ENCODE data around the gene TMEM131L.

DNA sequence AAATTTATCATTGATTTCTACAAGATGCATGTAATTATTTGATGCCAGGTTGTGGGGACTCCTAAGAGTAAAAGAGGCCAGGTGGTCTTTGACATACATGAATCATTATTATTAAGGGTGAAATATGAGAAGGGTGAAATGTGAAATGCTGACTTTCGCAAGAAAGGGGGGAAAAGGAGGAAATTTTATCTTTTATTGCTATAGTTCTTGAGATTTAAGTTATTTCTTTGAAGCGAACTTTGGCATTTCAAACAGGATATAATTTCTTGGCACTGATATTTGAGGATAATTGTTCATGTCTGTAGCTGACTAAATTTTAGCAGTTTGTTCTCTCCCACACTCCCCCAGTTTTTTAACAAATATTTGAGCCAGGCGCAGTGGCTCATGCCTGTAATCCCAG, 80.1 kb downstream of the TMEM131L start:
- TF ChIP-seq CTCF (IDR thresholded peaks at IDR 0.05; ENCODE audit: low read depth, low read length, missing input control) (no peak), TAF1 (conservative IDR thresholded peaks at IDR 0.05) (no peak), FOXA1 (IDR thresholded peaks at IDR 0.05) (no peak), RAD21 (IDR thresholded peaks at IDR 0.05) (no peak), REST (IDR thresholded peaks at IDR 0.05) (no peak), ATF3 (IDR thresholded peaks at IDR 0.05) (no peak), EGR1 (IDR thresholded peaks at IDR 0.05; ENCODE audit: low read depth in 2 of 2) (no peak)
